AG04450 (cell line): ENCODE measurements around the gene DACH1. TPM values are rescaled to one million over a fixed set of nuclear protein-coding genes. Genes with fewer than 3 reads are reported as not detected.

Source experiments
- CTCF ChIA-PET: fragments of 300-600, 350-600 bp; formaldehyde crosslinking; extraction: SDS; loops from one replicate; lab custom pipeline; 2022; ENCODE audit warnings: antibody characterized with exemption, inconsistent platforms; lab: Charles Lee
- POLR2A ChIA-PET: fragments of 350-600 bp; formaldehyde crosslinking; extraction: SDS; loops from one replicate; lab custom pipeline; 2021; ENCODE audit warnings: antibody characterized with exemption, inconsistent platforms; lab: Yijun Ruan, JAX
- DNase-seq: peaks from one replicate; pipeline ENCODE4 v3.0.0-alpha.2; 2011; ENCODE audit warnings: low read depth, low spot score
- H3K27ac ChIP-seq: one replicate; pipeline ENCODE4 v1.5.1; 2012; ENCODE audit warnings: low read depth, low read length, control low read depth
- H3K27me3 ChIP-seq: one replicate; pipeline ENCODE4 v1.6.0; 2012; ENCODE audit warnings: low read length; ENCODE audit not compliant: control insufficient read depth, insufficient read depth
- H3K4me3 ChIP-seq: 2 replicates; pipeline ENCODE4 v1.5.1; 2011; ENCODE audit warnings: mild to moderate bottlenecking, low read depth, low read length, control low read depth
- H3K9me3 ChIP-seq: 2 replicates; pipeline ENCODE4 v1.5.1; 2012; ENCODE audit warnings: low read length; ENCODE audit not compliant: control insufficient read depth, insufficient read depth
- CTCF ChIP-seq: IDR thresholded peaks from 2 replicates; pipeline ENCODE4 v1.5.1; 2011; ENCODE audit warnings: low read depth, low read length, control low read depth, inconsistent platforms
- polyA plus RNA-seq: library from polyadenylated mRNA; depleted of rRNA; stranded (reverse); fragments of >200 nt; gene quantifications from 2 replicates; pipeline ENCODE4 v1.2.3, GENCODE V29; 2011

Gene DACH1
- polyA plus RNA-seq, 1 experiment: 0.10 TPM

- no peak overlapping the region for H3K4me3 ChIP-seq
- no peak for DNase-seq
- CTCF ChIA-PET: no interaction called here
Observed at GRCh38 chr13:71722206-71722605, 144.8 kb downstream of the DACH1 start.

GRCh38 chr13:71721104-71721503, 145.9 kb downstream of the DACH1 start:
- no peaks in the 10 kb centered on the region for H3K9me3 ChIP-seq
- no peaks in the 10 kb centered on the region for H3K27me3 ChIP-seq
- no peak for DNase-seq
- POLR2A ChIA-PET: no interaction called here
- H3K4me3 ChIP-seq: no peak overlapping the region
- CTCF ChIA-PET: no interaction called here
- no peak overlapping the region for H3K27ac ChIP-seq
- TF ChIP-seq CTCF: no peak

More at GRCh38 chr13:71722206-71722605, 144.8 kb downstream of the DACH1 start:
- H3K27ac ChIP-seq: no peak overlapping the region
- no peaks in the 10 kb centered on the region for H3K9me3 ChIP-seq
- no peaks in the 10 kb centered on the region for H3K27me3 ChIP-seq
- POLR2A ChIA-PET: no interaction called here
- no peak for TF ChIP-seq CTCF

GRCh38 chr13:71718931-71719330, 148.1 kb downstream of the DACH1 start:
- H3K27ac ChIP-seq: no peak overlapping the region
- ChIA-PET POLR2A (no interaction called here), CTCF (no interaction called here)
- H3K9me3 ChIP-seq: no peaks in the 10 kb centered on the region
- no peak for TF ChIP-seq CTCF
- no peak for DNase-seq
- H3K27me3 ChIP-seq: no peaks in the 10 kb centered on the region
- no peak overlapping the region for H3K4me3 ChIP-seq

GRCh38 chr13:71714802-71715375, 152.1 kb downstream of the DACH1 start:
- no peaks in the 10 kb centered on the region for H3K9me3 ChIP-seq
- no peak overlapping the region for H3K4me3 ChIP-seq
- H3K27ac ChIP-seq: no peak overlapping the region
- POLR2A ChIA-PET: no interaction called here
- CTCF ChIA-PET: no interaction called here
- TF ChIP-seq CTCF: no peak
- H3K27me3 ChIP-seq: no peaks in the 10 kb centered on the region
- no peak for DNase-seq

GRCh38 chr13:71712988-71713653, 153.9 kb downstream of the DACH1 start:
- no peak overlapping the region for H3K4me3 ChIP-seq
- TF ChIP-seq CTCF: no peak
- ChIA-PET CTCF (no interaction called here), POLR2A (no interaction called here)
- no peak overlapping the region for H3K27ac ChIP-seq
- H3K9me3 ChIP-seq: no peaks in the 10 kb centered on the region
- no peak for DNase-seq
- H3K27me3 ChIP-seq: no peaks in the 10 kb centered on the region
